ENCODE results near the gene DEFB114.

DNA sequence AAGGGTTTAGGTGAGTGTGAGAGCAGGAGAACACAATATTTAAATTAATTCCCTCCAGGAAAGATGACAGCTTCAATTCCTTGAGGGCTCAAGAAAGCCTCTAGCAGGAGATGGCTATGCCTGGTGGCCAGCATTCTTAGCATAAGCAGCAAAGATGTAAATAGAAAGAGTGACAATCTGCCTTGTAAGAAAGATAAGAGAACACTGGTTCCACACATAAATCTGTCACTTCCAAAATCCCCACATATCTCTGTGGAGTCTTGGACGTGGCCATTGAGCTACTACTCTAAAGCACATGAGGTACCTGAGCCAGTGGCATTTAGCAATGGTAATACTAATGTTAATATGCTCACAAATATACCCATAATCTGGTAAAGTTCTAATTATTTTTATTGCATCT is 29.2 kb downstream of the DEFB114 start:
- TF ChIP-seq, protein P1, sequence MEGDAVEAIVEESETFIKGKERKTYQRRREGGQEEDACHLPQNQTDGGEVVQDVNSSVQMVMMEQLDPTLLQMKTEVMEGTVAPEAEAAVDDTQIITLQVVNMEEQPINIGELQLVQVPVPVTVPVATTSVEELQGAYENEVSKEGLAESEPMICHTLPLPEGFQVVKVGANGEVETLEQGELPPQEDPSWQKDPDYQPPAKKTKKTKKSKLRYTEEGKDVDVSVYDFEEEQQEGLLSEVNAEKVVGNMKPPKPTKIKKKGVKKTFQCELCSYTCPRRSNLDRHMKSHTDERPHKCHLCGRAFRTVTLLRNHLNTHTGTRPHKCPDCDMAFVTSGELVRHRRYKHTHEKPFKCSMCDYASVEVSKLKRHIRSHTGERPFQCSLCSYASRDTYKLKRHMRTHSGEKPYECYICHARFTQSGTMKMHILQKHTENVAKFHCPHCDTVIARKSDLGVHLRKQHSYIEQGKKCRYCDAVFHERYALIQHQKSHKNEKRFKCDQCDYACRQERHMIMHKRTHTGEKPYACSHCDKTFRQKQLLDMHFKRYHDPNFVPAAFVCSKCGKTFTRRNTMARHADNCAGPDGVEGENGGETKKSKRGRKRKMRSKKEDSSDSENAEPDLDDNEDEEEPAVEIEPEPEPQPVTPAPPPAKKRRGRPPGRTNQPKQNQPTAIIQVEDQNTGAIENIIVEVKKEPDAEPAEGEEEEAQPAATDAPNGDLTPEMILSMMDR (IDR thresholded peaks at IDR 0.05), result no peak
- no peak for TF ChIP-seq EZH2 (IDR thresholded peaks at IDR 0.05; ENCODE audit: borderline replicate concordance, insufficient read depth, low read depth, low read length, poor library complexity, severe bottlenecking)
